SK-N-SH (cell line): ENCODE measurements around the gene OBP2B. TPM values are rescaled to one million over a fixed set of nuclear protein-coding genes. Genes with fewer than 3 reads are reported as not detected.
"Not testable (repeated sequence)": the region's sequence is repeated elsewhere in the genome, so short reads cannot be mapped to it uniquely, and the experiment has no call there.

Experiments used
- CTCF ChIA-PET: fragments of 300-600, 350-600 bp; formaldehyde crosslinking; extraction: SDS; loops from one replicate; lab custom pipeline; 2021; lab: Yijun Ruan, JAX
- POLR2A ChIA-PET: fragments of 350-600 bp; sonication (Branson Sonifier 250); formaldehyde crosslinking; extraction: SDS; loops from one replicate; lab custom pipeline; 2020; ENCODE audit warnings: antibody characterized with exemption, inconsistent platforms; lab: Yijun Ruan, JAX
- DNase-seq: peaks from one replicate; pipeline ENCODE4 v3.0.0; 2012
- H2AFZ ChIP-seq: fragments of 200-600 bp; sonication (generic); 2 replicates; pipeline ENCODE4 v1.8.1; 2016; ENCODE audit warnings: antibody characterized with exemption, mild to moderate bottlenecking, low read depth
- H3F3A ChIP-seq: fragments of 200-600 bp; sonication (generic); replicated peaks from 2 replicates; pipeline ENCODE3; 2016; ENCODE audit warnings: antibody characterized with exemption, mild to moderate bottlenecking; ENCODE audit not compliant: insufficient read depth
- H3K27ac ChIP-seq, 2 experiments: fragments of 200-500 bp in 1 of 2; fragments of 200-600 bp in 1 of 2; sonication (Bioruptor generic) in 1 of 2; sonication (generic), shearing (Covaris generic) in 1 of 2; 2 replicates each; pipeline versions ENCODE4 v1.5.1 to v1.6.1; 2014 to 2016; ENCODE audit warnings: low read depth in 2 of 2, inconsistent platforms in 1 of 2, low read length in 1 of 2, mild to moderate bottlenecking in 1 of 2, mixed read lengths in 1 of 2
- H3K27me3 ChIP-seq: fragments of 200-600 bp; sonication (generic), shearing (Covaris generic); 2 replicates; pipeline ENCODE4 v1.6.1; 2016; ENCODE audit warnings: mixed run types; ENCODE audit not compliant: insufficient read depth
- H3K36me3 ChIP-seq, 2 experiments: fragments of 200-500 bp in 1 of 2; fragments of 200-600 bp in 1 of 2; sonication (Bioruptor generic) in 1 of 2; sonication (generic) in 1 of 2; replicated peaks in 1 of 2; 2 replicates each; pipeline versions ENCODE3 to v1.5.1; 2014 to 2016; ENCODE audit warnings: low read length in 1 of 2, mild to moderate bottlenecking in 1 of 2; ENCODE audit not compliant: insufficient read depth in 2 of 2, control insufficient read depth in 1 of 2
- H3K4me1 ChIP-seq, 2 experiments: fragments of 200-500 bp in 1 of 2; fragments of 200-600 bp in 1 of 2; sonication (Bioruptor generic) in 1 of 2; sonication (generic), shearing (Covaris generic) in 1 of 2; 2 replicates each; pipeline versions ENCODE4 v1.5.1 to v1.6.1; 2014 to 2016; ENCODE audit warnings: low read depth in 1 of 2, low read length in 1 of 2, mixed run types in 1 of 2; ENCODE audit not compliant: insufficient read depth in 2 of 2, control insufficient read depth in 1 of 2
- H3K4me2 ChIP-seq: fragments of 200-600 bp; sonication (generic), shearing (Covaris generic); 2 replicates; pipeline ENCODE4 v1.6.1; 2017; ENCODE audit warnings: mixed run types
- H3K4me3 ChIP-seq, 2 experiments: fragments of 200-500 bp in 1 of 2; fragments of 200-600 bp in 1 of 2; sonication (Bioruptor generic) in 1 of 2; sonication (generic), shearing (Covaris generic) in 1 of 2; 2 replicates each; pipeline versions ENCODE4 v1.5.1 to v1.8.1; 2014 to 2016; ENCODE audit warnings: low read depth in 2 of 2, inconsistent platforms in 1 of 2, low read length in 1 of 2, mild to moderate bottlenecking in 1 of 2, mixed read lengths in 1 of 2, moderate library complexity in 1 of 2
- H3K79me2 ChIP-seq: fragments of 200-600 bp; sonication (generic); 2 replicates; pipeline ENCODE4 v1.8.1; 2017; ENCODE audit warnings: mild to moderate bottlenecking; ENCODE audit not compliant: insufficient read depth
- H3K9ac ChIP-seq: fragments of 200-600 bp; sonication (generic); 2 replicates; pipeline ENCODE4 v1.6.1; 2017; ENCODE audit warnings: mixed run types
- H3K9me2 ChIP-seq: fragments of 200-600 bp; sonication (generic); 2 replicates; pipeline ENCODE4 v1.6.1; 2017; ENCODE audit warnings: mixed run types
- H3K9me3 ChIP-seq: fragments of 200-600 bp; sonication (generic); 2 replicates; pipeline ENCODE4 v1.6.1; 2017; ENCODE audit warnings: mixed run types, mild to moderate bottlenecking, moderate library complexity
- H4K20me1 ChIP-seq: fragments of 200-600 bp; sonication (generic); 2 replicates; pipeline ENCODE4 v1.6.1; 2017; ENCODE audit warnings: mild to moderate bottlenecking, mixed run types; ENCODE audit not compliant: insufficient read depth
- CHD2 ChIP-seq: fragments of 150-350 bp; IDR thresholded peaks from 2 replicates; pipeline ENCODE4 v1.6.1; 2018; ENCODE audit warnings: low read length; ENCODE audit not compliant: partially characterized antibody
- CTCF ChIP-seq: fragments of 200-600 bp; sonication (generic); IDR thresholded peaks from 2 replicates; pipeline ENCODE4 v1.6.1; 2017; ENCODE audit warnings: antibody characterized with exemption, mild to moderate bottlenecking, moderate library complexity
- ELF1 ChIP-seq: IDR thresholded peaks from 2 replicates; pipeline ENCODE4 v1.4.0; 2012
- EP300 ChIP-seq, 2 experiments: IDR thresholded peaks; 2 replicates each; pipeline versions ENCODE4 v1.4.0 to v1.6.1; 2012; ENCODE audit warnings: borderline replicate concordance in 1 of 2, low read depth in 1 of 2, low read length in 1 of 2
- GATA2 ChIP-seq: sonication (generic); formaldehyde crosslinking; IDR thresholded peaks from 2 replicates; pipeline ENCODE4 v1.5.0; 2020; ENCODE audit warnings: mild to moderate bottlenecking, missing genetic modification reagents
- JUND ChIP-seq: IDR thresholded peaks from 2 replicates; pipeline ENCODE4 v1.4.0; 2012
- MAX ChIP-seq: IDR thresholded peaks from 2 replicates; pipeline ENCODE4 v1.4.0; 2012; ENCODE audit warnings: low read depth
- MEF2A ChIP-seq: IDR thresholded peaks from 2 replicates; pipeline ENCODE4 v1.4.0; 2012; ENCODE audit warnings: low read depth, borderline replicate concordance
- NFIC ChIP-seq: IDR thresholded peaks from 2 replicates; pipeline ENCODE4 v1.4.0; 2012; ENCODE audit warnings: borderline replicate concordance
- RAD21 ChIP-seq: IDR thresholded peaks from 2 replicates; pipeline ENCODE4 v1.6.1; 2012; ENCODE audit warnings: mild to moderate bottlenecking, low read length
- RCOR1 ChIP-seq: fragments of 150-350 bp; IDR thresholded peaks from 2 replicates; pipeline ENCODE4 v1.6.1; 2017; ENCODE audit warnings: antibody characterized with exemption, low read length
- RXRA ChIP-seq: IDR thresholded peaks from 2 replicates; pipeline ENCODE4 v1.4.0; 2012; ENCODE audit warnings: low read depth, mild to moderate bottlenecking, borderline replicate concordance
- SMC3 ChIP-seq: IDR thresholded peaks from 2 replicates; pipeline ENCODE4 v1.6.1; 2012; ENCODE audit warnings: low read depth, low read length, improper control_type of control experiment
- TAF1 ChIP-seq: IDR thresholded peaks from 2 replicates; pipeline ENCODE4 v1.6.1; 2012; ENCODE audit warnings: low read depth, mild to moderate bottlenecking, low read length, moderate library complexity, borderline replicate concordance
- TCF12 ChIP-seq: IDR thresholded peaks from 2 replicates; pipeline ENCODE4 v1.4.0; 2012
- ZBTB33 ChIP-seq: IDR thresholded peaks from 2 replicates; pipeline ENCODE4 v1.4.0; 2012; ENCODE audit warnings: low read depth, borderline replicate concordance
- WGBS: methylation state at CpG from one replicate; pipeline ENCODE4 v1.1.6; 2017; ENCODE audit warnings: low lambda C conversion rate; 5-methylcytosine and 5-hydroxymethylcytosine counted together
- polyA plus RNA-seq, 3 experiments: library from polyadenylated mRNA; depleted of rRNA; stranded (reverse); fragments of >200 nt; gene quantifications; 2 replicates each; pipeline ENCODE4 v1.2.3, GENCODE V29; 2012

The OBP2B gene
- polyA plus RNA-seq, 1 of the 3 experiments (the other 2 are of a cell fraction), result not detected

GRCh38 chr9:133237035-133237731 is 28.1 kb upstream of the OBP2B start:
- Histone ChIP-seq H3K36me3 (no peaks in the 10 kb centered on the region), H3K9ac (no peak overlapping the region), H3K9me2 (no peaks in the 10 kb centered on the region), H3K27ac (no peak overlapping the region), H3K9me3 (no peaks in the 10 kb centered on the region), H4K20me1 (no peaks in the 10 kb centered on the region), H3F3A (no peaks in the 10 kb centered on the region), H3K4me2 (no peak overlapping the region), H3K79me2 (no peaks in the 10 kb centered on the region), H3K4me1 (peaks cover 0 to 2% of the 10 kb centered on the region in 2 experiments; a peak in 1 of 4 replicates), H2AFZ (no peak overlapping the region), H3K27me3 (peaks cover 8% of the 10 kb centered on the region; the same call in 1 of the 2 replicates), H3K4me3 (no peak overlapping the region)
- POLR2A ChIA-PET, result no interaction called here
- DNase-seq, result no peak
- no peak for TF ChIP-seq ELF1
- TF ChIP-seq RAD21, result no peak
- TF ChIP-seq JUND, result no peak
- TF ChIP-seq ZBTB33, result no peak
- no peak for TF ChIP-seq TCF12
- TF ChIP-seq NFIC, result no peak
- no peak for TF ChIP-seq RXRA
- no peak for TF ChIP-seq MEF2A
- no peak for TF ChIP-seq EP300 (IDR thresholded peaks at IDR 0.05; ENCODE audit: borderline replicate concordance in 1 of 2, low read depth in 1 of 2, low read length in 1 of 2)
- TF ChIP-seq SMC3, result no peak
- TF ChIP-seq CTCF, result no peak
- TF ChIP-seq CHD2, result no peak
- TF ChIP-seq RCOR1, result no peak
- TF ChIP-seq MAX, result no peak
- TF ChIP-seq TAF1, result no peak
- TF ChIP-seq GATA2 (CRISPR knock-in tag), result no peak
- WGBS, result 65% methylated on average over 16 of the region's 17 CpGs
- CTCF ChIA-PET, result no interaction called here

GRCh38 chr9:133236291-133237034 is 27.4 kb upstream of the OBP2B start:
- H3K36me3 ChIP-seq, H3K4me2 ChIP-seq, H3K27ac ChIP-seq, POLR2A ChIA-PET, CTCF ChIA-PET, H2AFZ ChIP-seq, H3F3A ChIP-seq, H3K4me3 ChIP-seq, H3K79me2 ChIP-seq, H3K9ac ChIP-seq, H3K4me1 ChIP-seq, H4K20me1 ChIP-seq, H3K27me3 ChIP-seq, H3K9me3 ChIP-seq, H3K9me2 ChIP-seq: not testable (repeated sequence)
- 56% methylated on average over 14 of the region's 19 CpGs for WGBS
- peak; percentile 39 for DNase-seq
